ENCODE results near the gene EXT2. TPM values are rescaled to one million over a fixed set of nuclear protein-coding genes. Genes with fewer than 3 reads are reported as not detected.

Gene EXT2
- total RNA-seq, 1 experiment from 2014 or later = 77.0 TPM

DNA sequence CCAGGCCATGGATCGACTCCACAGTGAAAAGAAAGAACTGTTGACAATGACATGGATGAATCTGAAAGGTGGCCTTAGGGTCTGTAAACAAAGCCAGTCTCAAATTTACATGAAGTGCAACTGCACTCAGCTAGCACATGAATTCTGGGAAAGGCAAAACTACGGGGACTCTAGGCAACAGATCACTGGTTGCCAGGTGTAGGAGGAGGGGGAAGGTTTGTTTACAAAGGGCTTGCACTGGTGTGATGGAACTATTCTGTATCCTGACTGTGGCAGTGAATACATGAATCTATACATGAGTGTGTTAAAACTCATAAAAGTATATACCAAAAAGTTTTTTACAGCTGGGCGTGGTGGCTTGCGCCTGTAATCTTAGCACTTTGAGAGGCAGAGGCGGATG, 187.1 kb downstream of the EXT2 start:
- H3K4me3 ChIP-seq (ENCODE audit: low read length) = no peak overlapping the region
- H3K79me2 ChIP-seq (ENCODE audit: low read length) = no peaks in the 10 kb centered on the region
- no TSS peak for BruUV-seq (replicated peaks)
- no peak for DNase-seq
- no peaks in the 10 kb centered on the region for H3K9me3 ChIP-seq (ENCODE audit: low read length)
- no peaks in the 10 kb centered on the region for H3F3A ChIP-seq (ENCODE audit: low read length, unreplicated experiment)
- no peaks in the 10 kb centered on the region for H3K4me1 ChIP-seq (ENCODE audit: insufficient read depth, low read length)
- no peak overlapping the region for H2AFZ ChIP-seq (ENCODE audit: low read length)
- ChIA-PET CTCF (no interaction called here), POLR2A (ENCODE audit: unreplicated experiment) (no interaction called here)
- no peak overlapping the region for H3K9ac ChIP-seq (ENCODE audit: low read length)
- no peak overlapping the region for H3K4me2 ChIP-seq (ENCODE audit: low read length)
- H4K20me1 ChIP-seq (ENCODE audit: low read length) = no peaks in the 10 kb centered on the region
- intact Hi-C loops (cut with micrococcal nuclease) = loop anchor here (10.0 kb wide), 1 partner anchor 148 kb away; no protein-coding TSS in a partner anchor
- ATAC-seq = no peak
- TF ChIP-seq EZH2phosphoT487 (IDR thresholded peaks at IDR 0.05; ENCODE audit: borderline replicate concordance, low read length) (no peak), EZH2 (IDR thresholded peaks at IDR 0.05; ENCODE audit: low read length, unreplicated experiment) (no peak)
- TF ChIP-seq, protein P1, sequence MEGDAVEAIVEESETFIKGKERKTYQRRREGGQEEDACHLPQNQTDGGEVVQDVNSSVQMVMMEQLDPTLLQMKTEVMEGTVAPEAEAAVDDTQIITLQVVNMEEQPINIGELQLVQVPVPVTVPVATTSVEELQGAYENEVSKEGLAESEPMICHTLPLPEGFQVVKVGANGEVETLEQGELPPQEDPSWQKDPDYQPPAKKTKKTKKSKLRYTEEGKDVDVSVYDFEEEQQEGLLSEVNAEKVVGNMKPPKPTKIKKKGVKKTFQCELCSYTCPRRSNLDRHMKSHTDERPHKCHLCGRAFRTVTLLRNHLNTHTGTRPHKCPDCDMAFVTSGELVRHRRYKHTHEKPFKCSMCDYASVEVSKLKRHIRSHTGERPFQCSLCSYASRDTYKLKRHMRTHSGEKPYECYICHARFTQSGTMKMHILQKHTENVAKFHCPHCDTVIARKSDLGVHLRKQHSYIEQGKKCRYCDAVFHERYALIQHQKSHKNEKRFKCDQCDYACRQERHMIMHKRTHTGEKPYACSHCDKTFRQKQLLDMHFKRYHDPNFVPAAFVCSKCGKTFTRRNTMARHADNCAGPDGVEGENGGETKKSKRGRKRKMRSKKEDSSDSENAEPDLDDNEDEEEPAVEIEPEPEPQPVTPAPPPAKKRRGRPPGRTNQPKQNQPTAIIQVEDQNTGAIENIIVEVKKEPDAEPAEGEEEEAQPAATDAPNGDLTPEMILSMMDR (conservative IDR thresholded peaks at IDR 0.05; ENCODE audit: low read depth, low read length) = no peak
- H3K27me3 ChIP-seq (ENCODE audit: low read length) = peaks cover 8% of the 10 kb centered on the region; the same call in 1 of the 2 replicates
- H3K27ac ChIP-seq (ENCODE audit: low read length) = no peak overlapping the region
- H3K36me3 ChIP-seq (ENCODE audit: low read depth, low read length) = no peaks in the 10 kb centered on the region
- H3K9me2 ChIP-seq (replicated peaks; ENCODE audit: low read length) = no peaks in the 10 kb centered on the region

GRCh38 chr11:44285756-44286155, 190.3 kb downstream of the EXT2 start:
- no peak for DNase-seq
- intact Hi-C loops (cut with micrococcal nuclease) = loop anchor here (1.0 to 10.0 kb wide), 2 partner anchors 151 to 253 kb away; no protein-coding TSS in a partner anchor
- Histone ChIP-seq H3K9me3 (ENCODE audit: low read length) (no peaks in the 10 kb centered on the region), H3K4me2 (ENCODE audit: low read length) (no peak overlapping the region), H3K9me2 (replicated peaks; ENCODE audit: low read length) (no peaks in the 10 kb centered on the region), H4K20me1 (ENCODE audit: low read length) (no peaks in the 10 kb centered on the region), H3K4me3 (ENCODE audit: low read length) (no peak overlapping the region), H3K9ac (ENCODE audit: low read length) (no peak overlapping the region), H3K79me2 (ENCODE audit: low read length) (no peaks in the 10 kb centered on the region), H3K27ac (ENCODE audit: low read length) (no peak overlapping the region), H3F3A (ENCODE audit: low read length, unreplicated experiment) (no peaks in the 10 kb centered on the region), H3K4me1 (ENCODE audit: insufficient read depth, low read length) (no peaks in the 10 kb centered on the region), H3K27me3 (ENCODE audit: low read length) (no peaks in the 10 kb centered on the region), H2AFZ (ENCODE audit: low read length) (peak overlapping the region; percentile 17; the same call in 1 of the 2 replicates), H3K36me3 (ENCODE audit: low read depth, low read length) (no peaks in the 10 kb centered on the region)
- 0 out of 2 replicates have a peak, but pooled peaks have one; percentile 20 for ATAC-seq
- ChIA-PET CTCF (interaction anchor here (0.7 kb wide), 1 partner anchor 175 kb away, joined by 3 read pairs; no protein-coding TSS in a partner anchor), POLR2A (ENCODE audit: unreplicated experiment) (interaction anchor here (0.7 kb wide), 1 partner anchor 199 kb away, joined by 4 read pairs; no protein-coding TSS in a partner anchor)
- TF ChIP-seq EZH2phosphoT487 (IDR thresholded peaks at IDR 0.05; ENCODE audit: borderline replicate concordance, low read length) (no peak), EZH2 (IDR thresholded peaks at IDR 0.05; ENCODE audit: low read length, unreplicated experiment) (no peak)
- TF ChIP-seq, protein P1 (conservative IDR thresholded peaks at IDR 0.05; ENCODE audit: low read depth, low read length) = no peak
- no TSS peak for BruUV-seq (replicated peaks)

DNA sequence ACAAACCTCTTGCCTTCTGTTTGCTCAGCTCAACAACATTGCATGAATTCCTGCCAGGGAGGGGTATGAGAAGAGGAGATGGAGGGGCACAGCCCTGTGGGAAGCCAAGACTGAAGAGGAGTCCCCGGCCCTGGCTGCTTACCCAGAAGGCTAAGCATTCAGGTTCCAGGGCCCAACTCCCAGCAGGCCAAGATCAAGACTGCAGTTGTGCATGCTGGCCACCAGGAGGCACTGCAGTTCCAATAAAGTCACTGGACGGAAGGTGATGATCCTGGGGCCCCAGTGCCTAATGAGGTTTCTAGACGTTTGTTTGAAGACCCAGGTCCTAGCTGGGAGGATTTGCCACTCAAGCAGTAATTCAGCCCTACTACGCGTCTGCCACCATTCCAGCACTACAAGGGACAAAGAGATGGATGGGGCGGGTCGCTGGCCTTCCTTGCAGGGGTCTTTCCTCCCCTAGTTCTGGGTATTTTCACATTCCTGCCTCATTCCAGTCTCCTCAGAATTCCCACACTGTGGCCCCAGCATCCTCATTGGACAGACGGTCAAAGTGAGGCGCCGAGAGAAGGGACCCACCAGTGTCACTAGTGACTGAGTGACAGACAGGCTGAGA, 190.9 kb downstream of the EXT2 start:
- DNase-seq (peak; percentile 70), ATAC-seq (peak; percentile 60)
- no peaks in the 10 kb centered on the region for H3K27me3 ChIP-seq (ENCODE audit: low read length)
- H3K27ac ChIP-seq (ENCODE audit: low read length) = no peak overlapping the region
- no TSS peak for BruUV-seq (replicated peaks)
- H3K79me2 ChIP-seq (ENCODE audit: low read length) = no peaks in the 10 kb centered on the region
- intact Hi-C loops (cut with micrococcal nuclease) = loop anchor here (1.0 to 10.0 kb wide), 2 partner anchors 152 to 252 kb away; no protein-coding TSS in a partner anchor
- peak overlapping the region; percentile 17; the same call in 1 of the 2 replicates for H2AFZ ChIP-seq (ENCODE audit: low read length)
- no peaks in the 10 kb centered on the region for H3K4me1 ChIP-seq (ENCODE audit: insufficient read depth, low read length)
- no peaks in the 10 kb centered on the region for H3F3A ChIP-seq (ENCODE audit: low read length, unreplicated experiment)
- POLR2A ChIA-PET (ENCODE audit: unreplicated experiment) = no interaction called here
- H3K9me3 ChIP-seq (ENCODE audit: low read length) = no peaks in the 10 kb centered on the region
- no peak overlapping the region for H3K4me2 ChIP-seq (ENCODE audit: low read length)
- H3K4me3 ChIP-seq (ENCODE audit: low read length) = no peak overlapping the region
- CTCF ChIA-PET = interaction anchor here (0.7 kb wide), 1 partner anchor 176 kb away, joined by 3 read pairs; no protein-coding TSS in a partner anchor
- H3K9me2 ChIP-seq (replicated peaks; ENCODE audit: low read length) = no peaks in the 10 kb centered on the region
- no peaks in the 10 kb centered on the region for H4K20me1 ChIP-seq (ENCODE audit: low read length)
- TF ChIP-seq EZH2phosphoT487 (IDR thresholded peaks at IDR 0.05; ENCODE audit: borderline replicate concordance, low read length) = no peak
- no peak for TF ChIP-seq EZH2 (IDR thresholded peaks at IDR 0.05; ENCODE audit: low read length, unreplicated experiment)
- TF ChIP-seq, protein P1 (conservative IDR thresholded peaks at IDR 0.05; ENCODE audit: low read depth, low read length) = peak; percentile 94
- H3K36me3 ChIP-seq (ENCODE audit: low read depth, low read length) = no peaks in the 10 kb centered on the region
- no peak overlapping the region for H3K9ac ChIP-seq (ENCODE audit: low read length)
